ENCODE measurements around the gene EXOC3L4. TPM values are rescaled to one million over a fixed set of nuclear protein-coding genes. Genes with fewer than 3 reads are reported as not detected.

EXOC3L4 gene
- total RNA-seq, 2 experiments from 2014 or later = not detected

GRCh38 chr14:103131580-103131979 is 37.1 kb downstream of the EXOC3L4 start:
- H3K9me2 ChIP-seq (ENCODE audit: insufficient read depth, low read length) = no peaks in the 10 kb centered on the region
- no peak overlapping the region for H3K27ac ChIP-seq (ENCODE audit: low read depth, low read length, poor library complexity, severe bottlenecking)
- H3K9me3 ChIP-seq (ENCODE audit: low read length) = no peaks in the 10 kb centered on the region
- no peaks in the 10 kb centered on the region for H3K36me3 ChIP-seq (ENCODE audit: insufficient read depth, low read length)
- H4K20me1 ChIP-seq (ENCODE audit: insufficient read depth, low read length) = no peaks in the 10 kb centered on the region; the same call in 1 of the 2 replicates
- no peak overlapping the region for H3K4me2 ChIP-seq (ENCODE audit: low read length)
- ChIA-PET POLR2A (no interaction called here), CTCF (ENCODE audit: unreplicated experiment) (no interaction called here)
- peaks cover 6% of the 10 kb centered on the region for H3K4me1 ChIP-seq (ENCODE audit: insufficient read depth, low read length, poor library complexity, severe bottlenecking)
- intact Hi-C loops (cut with micrococcal nuclease; ENCODE audit: unreplicated experiment) = no loop called here
- no peak overlapping the region for H3K4me3 ChIP-seq (ENCODE audit: low read depth, low read length, poor library complexity, severe bottlenecking)
- TF ChIP-seq CTCF (conservative IDR thresholded peaks at IDR 0.05; ENCODE audit: low read length) (no peak), EZH2phosphoT487 (IDR thresholded peaks at IDR 0.05; ENCODE audit: borderline replicate concordance, low read depth, low read length) (no peak)
- DNase-seq (ENCODE audit: low spot score) = no peak
- no peaks in the 10 kb centered on the region for H3K79me2 ChIP-seq (ENCODE audit: insufficient read depth, low read depth, low read length)
- no TSS peak for BruUV-seq (replicated peaks)
- no peak overlapping the region for H2AFZ ChIP-seq (ENCODE audit: low read length)

GRCh38 chr14:103132381-103133209 is 38.1 kb downstream of the EXOC3L4 start:
- no peak overlapping the region for H3K27ac ChIP-seq (ENCODE audit: low read depth, low read length, poor library complexity, severe bottlenecking)
- no peaks in the 10 kb centered on the region; the same call in 1 of the 2 replicates for H4K20me1 ChIP-seq (ENCODE audit: insufficient read depth, low read length)
- H3K4me2 ChIP-seq (ENCODE audit: low read length) = no peak overlapping the region
- H2AFZ ChIP-seq (ENCODE audit: low read length) = no peak overlapping the region
- DNase-seq (ENCODE audit: low spot score) = no peak
- TF ChIP-seq CTCF (conservative IDR thresholded peaks at IDR 0.05; ENCODE audit: low read length) = no peak
- TF ChIP-seq EZH2phosphoT487 (IDR thresholded peaks at IDR 0.05; ENCODE audit: borderline replicate concordance, low read depth, low read length) = no peak
- no peaks in the 10 kb centered on the region for H3K9me2 ChIP-seq (ENCODE audit: insufficient read depth, low read length)
- intact Hi-C loops (cut with micrococcal nuclease; ENCODE audit: unreplicated experiment) = no loop called here
- no TSS peak for BruUV-seq (replicated peaks)
- H3K9me3 ChIP-seq (ENCODE audit: low read length) = no peaks in the 10 kb centered on the region
- H3K79me2 ChIP-seq (ENCODE audit: insufficient read depth, low read depth, low read length) = no peaks in the 10 kb centered on the region
- H3K4me1 ChIP-seq (ENCODE audit: insufficient read depth, low read length, poor library complexity, severe bottlenecking) = peaks cover 6% of the 10 kb centered on the region
- no peak overlapping the region for H3K4me3 ChIP-seq (ENCODE audit: low read depth, low read length, poor library complexity, severe bottlenecking)
- CTCF ChIA-PET (ENCODE audit: unreplicated experiment) = no interaction called here
- POLR2A ChIA-PET = no interaction called here
- H3K36me3 ChIP-seq (ENCODE audit: insufficient read depth, low read length) = no peaks in the 10 kb centered on the region

Measured in OCI-LY7 (cell line).